Activated naive CD8-positive, alpha-beta T cell (primary cell): ENCODE measurements around the gene NBPF3.
"Not testable (repeated sequence)": the region's sequence is repeated elsewhere in the genome, so short reads cannot be mapped to it uniquely, and the experiment has no call there.

ENCODE experiments used
- H3K27ac Mint-ChIP-seq: one replicate; pipeline ENCODE4 v1.8.0; 2021; ENCODE audit warnings: mixed read lengths
- H3K27me3 Mint-ChIP-seq: one replicate; pipeline ENCODE4 v1.8.0; 2021; ENCODE audit warnings: mixed read lengths
- H3K36me3 Mint-ChIP-seq: one replicate; pipeline ENCODE4 v1.8.0; 2021; ENCODE audit warnings: mixed read lengths
- H3K4me1 Mint-ChIP-seq: one replicate; pipeline ENCODE4 v1.8.0; 2021; ENCODE audit warnings: low read depth, mixed read lengths
- H3K4me3 Mint-ChIP-seq: one replicate; pipeline ENCODE4 v1.8.0; 2021; ENCODE audit warnings: mild to moderate bottlenecking, mixed read lengths
- H3K9me3 Mint-ChIP-seq: one replicate; pipeline ENCODE4 v1.8.0; 2021; ENCODE audit warnings: low read depth, mixed read lengths

The NBPF3 gene

DNA sequence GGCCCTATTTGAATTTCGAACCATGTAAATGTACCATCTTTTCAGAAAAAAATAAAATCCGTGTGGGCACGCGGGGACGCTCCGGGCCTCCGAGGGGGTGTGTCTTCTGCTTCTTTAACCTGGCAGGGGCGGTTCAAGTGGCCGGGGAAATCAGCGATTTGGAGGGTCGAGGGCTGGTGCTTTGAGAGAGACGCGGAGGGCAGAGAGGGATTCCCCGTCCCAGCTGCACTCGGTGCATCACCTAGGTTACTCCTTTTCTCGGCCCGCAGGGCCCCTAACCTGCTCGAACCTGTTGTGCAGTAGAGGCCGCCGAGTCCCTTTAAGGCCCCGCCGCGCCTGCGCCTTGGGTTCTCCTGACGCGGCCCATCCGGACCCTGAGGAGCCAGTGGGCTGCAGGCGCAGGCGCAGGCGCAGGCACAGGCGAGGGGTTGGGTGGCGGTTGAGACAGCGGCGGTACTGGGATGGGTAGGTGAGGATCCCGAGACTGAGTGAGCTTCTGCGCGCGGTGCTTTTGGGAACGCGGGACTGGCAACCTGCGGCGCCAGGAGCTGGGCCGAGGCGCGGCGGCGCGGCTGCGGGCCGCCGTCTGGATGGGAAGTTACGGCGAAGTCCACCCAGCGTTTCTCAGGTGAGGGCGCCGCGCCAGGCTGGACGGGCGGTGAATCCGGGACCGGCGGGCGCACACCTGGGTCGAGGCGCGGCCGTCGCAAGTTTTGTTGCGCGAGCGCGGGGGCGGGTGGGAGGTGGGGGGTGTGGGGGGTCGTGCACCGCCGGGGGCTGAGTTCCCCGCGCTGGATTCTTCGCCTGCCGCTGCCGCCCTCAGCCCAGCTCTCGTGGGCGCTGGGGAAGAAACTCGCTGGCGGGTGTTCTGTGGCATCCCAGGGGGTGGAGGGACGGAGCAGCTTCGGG, at the start of gene NBPF3:
TSS of gene NBPF3 (plus strand) at position 417 of the 909 bp plus-strand sequence. CDS start 4,950 bp downstream, outside the sequence.
- H3K4me1 Mint-ChIP-seq, result peaks cover 19% of the 10 kb centered on the region
- no peaks in the 10 kb centered on the region for H3K9me3 Mint-ChIP-seq
- H3K27ac Mint-ChIP-seq, result peak within 1 kb of the TSS; percentile 85
- H3K27me3 Mint-ChIP-seq, result no peaks in the 10 kb centered on the region
- peak within 1 kb of the TSS; percentile 92 for H3K4me3 Mint-ChIP-seq
- peaks cover 2% of the 10 kb centered on the region for H3K36me3 Mint-ChIP-seq

DNA sequence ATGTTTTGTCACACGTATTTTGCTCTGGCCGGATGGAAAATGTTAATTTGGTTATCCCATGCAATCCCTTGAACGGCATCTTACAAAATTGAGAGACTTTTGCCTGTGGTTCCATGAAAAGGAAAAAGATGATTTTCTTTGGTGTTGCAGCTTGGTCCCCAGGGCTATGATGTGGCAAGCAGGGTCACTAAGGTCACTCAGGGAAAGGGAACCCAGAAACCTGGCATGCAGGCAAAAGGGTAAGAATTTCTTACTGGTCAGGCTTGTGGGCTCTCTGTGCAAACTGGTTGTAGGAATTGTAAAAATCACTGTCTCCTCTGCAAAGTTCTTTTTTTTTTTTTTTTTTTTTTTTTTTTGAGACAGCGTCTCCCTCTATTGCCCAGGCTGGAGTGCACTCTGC, 48.4 kb upstream of the NBPF3 start:
- Mint-ChIP-seq H3K4me3 (no peak overlapping the region), H3K36me3 (no peaks in the 10 kb centered on the region), H3K27ac (no peak overlapping the region), H3K4me1 (no peaks in the 10 kb centered on the region), H3K27me3 (no peaks in the 10 kb centered on the region), H3K9me3 (no peaks in the 10 kb centered on the region)

DNA sequence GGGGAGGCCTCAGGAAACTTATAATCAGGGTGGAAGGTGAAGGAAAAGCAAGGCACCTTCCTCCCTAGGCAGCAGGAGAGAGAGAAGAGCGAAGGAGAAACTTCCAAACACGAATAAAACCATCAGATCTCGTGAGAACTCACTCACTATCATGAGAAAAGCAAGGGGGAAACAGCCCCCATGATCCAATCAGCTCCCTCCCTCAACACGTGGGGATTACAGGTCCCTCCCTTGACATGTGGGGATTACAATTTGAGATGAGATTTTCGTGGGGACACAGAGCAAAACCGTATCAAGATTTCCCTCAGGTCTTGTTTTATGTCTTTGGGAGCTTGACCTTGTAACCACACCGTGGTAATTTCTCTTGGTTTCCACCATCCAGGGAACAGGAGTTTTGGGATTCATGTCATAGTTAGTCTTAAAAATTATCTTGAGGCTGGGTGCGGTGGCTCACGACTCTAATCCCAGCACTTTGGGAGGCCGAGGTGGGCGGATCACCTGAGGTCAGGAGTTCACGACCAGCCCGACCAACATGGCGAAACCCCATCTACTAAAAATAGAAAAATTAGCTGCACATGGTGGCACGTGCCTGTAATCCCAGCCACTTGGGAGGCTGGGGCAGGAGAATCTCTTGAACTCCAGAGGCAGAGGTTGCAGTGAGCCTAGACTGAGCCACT, 47.2 kb upstream of the NBPF3 start:
- no peaks in the 10 kb centered on the region for H3K27me3 Mint-ChIP-seq
- H3K4me1 Mint-ChIP-seq, result peaks cover 1% of the 10 kb centered on the region
- H3K36me3 Mint-ChIP-seq, result no peaks in the 10 kb centered on the region
- H3K27ac Mint-ChIP-seq, result no peak overlapping the region
- H3K9me3 Mint-ChIP-seq, result no peaks in the 10 kb centered on the region
- no peak overlapping the region for H3K4me3 Mint-ChIP-seq

DNA sequence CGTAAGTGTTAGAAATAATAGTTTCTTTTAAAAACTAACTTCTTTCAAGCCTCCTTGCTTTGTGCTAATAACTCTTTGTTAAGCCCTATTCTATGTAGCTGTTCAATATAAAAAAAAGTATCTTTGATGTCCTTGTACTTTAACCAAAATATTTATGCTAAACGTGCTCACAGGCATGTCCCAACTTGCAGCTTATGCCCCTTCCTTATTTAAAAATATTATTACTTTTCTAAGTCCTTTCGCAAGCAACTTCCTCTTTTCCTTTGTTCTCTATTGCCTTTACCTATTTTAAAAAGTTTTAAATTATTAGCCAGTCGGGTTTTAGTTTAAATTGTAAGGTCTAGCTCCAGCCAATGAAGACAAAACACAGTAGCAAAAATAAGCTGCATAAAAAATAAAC, 43.4 kb upstream of the NBPF3 start:
- Mint-ChIP-seq H3K27ac (no peak overlapping the region), H3K9me3 (no peaks in the 10 kb centered on the region), H3K27me3 (peaks cover 2% of the 10 kb centered on the region), H3K36me3 (no peaks in the 10 kb centered on the region), H3K4me1 (peaks cover 6% of the 10 kb centered on the region), H3K4me3 (no peak overlapping the region)

DNA sequence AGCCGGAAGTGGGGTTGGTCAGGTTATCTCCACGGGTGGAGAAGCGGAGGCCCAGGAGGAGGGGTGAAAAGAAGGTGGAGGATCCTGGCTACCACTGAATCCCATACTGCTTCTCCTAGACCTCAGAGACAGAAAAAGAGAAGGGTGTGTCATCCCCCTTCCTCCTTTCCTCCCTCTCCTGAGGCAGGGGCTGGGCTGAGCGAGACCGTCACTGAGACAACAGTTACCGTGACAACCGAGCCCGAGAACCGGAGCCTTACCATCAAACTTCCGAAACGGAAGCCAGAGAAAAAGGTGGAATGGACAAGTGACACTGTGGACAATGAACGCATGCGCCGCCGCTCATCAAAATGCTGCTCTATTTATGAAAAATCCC, 42.1 kb upstream of the NBPF3 start:
- H3K27me3 Mint-ChIP-seq, result peaks cover 2% of the 10 kb centered on the region
- H3K36me3 Mint-ChIP-seq, result no peaks in the 10 kb centered on the region
- no peak overlapping the region for H3K27ac Mint-ChIP-seq

DNA sequence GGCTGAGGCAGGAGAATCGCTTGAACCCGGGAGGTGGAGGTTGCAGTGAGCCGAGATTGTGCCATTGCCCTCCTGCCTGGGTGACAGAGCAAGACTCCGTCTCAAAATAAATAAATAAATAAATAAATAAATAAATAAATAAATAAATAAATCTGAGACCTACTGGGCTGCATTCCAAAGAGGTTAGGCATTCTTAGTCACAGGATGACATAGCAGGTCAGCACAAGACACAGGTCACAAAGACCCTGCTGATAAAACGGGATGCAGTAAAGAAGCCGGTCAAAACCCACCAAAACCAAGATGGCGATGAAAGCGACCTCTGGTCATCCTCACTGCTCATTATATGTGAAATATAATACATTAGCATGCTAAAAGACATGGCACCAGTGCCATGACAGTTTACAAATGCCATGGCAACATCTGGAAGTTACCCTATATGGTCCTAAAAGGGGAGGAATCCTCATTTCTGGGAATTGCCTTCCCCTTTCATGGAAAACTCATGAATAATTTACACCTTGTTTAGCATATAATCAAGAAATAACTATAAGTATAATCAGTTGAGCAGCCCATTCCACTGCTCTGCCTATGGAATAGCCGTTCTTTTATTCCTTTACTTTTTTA, 38.1 kb upstream of the NBPF3 start:
- H3K36me3 Mint-ChIP-seq, H3K4me1 Mint-ChIP-seq, H3K4me3 Mint-ChIP-seq, H3K27ac Mint-ChIP-seq, H3K9me3 Mint-ChIP-seq, H3K27me3 Mint-ChIP-seq: not testable (repeated sequence)

More for the DNA sequence above, 42.1 kb upstream of the NBPF3 start:
- H3K4me1 Mint-ChIP-seq, result peaks cover 6% of the 10 kb centered on the region
- peak overlapping the region; percentile 79 for H3K4me3 Mint-ChIP-seq
- no peaks in the 10 kb centered on the region for H3K9me3 Mint-ChIP-seq

GRCh38 chr1:21406659-21407058, 33.3 kb upstream of the NBPF3 start:
- H3K27me3 Mint-ChIP-seq, result no peaks in the 10 kb centered on the region
- no peaks in the 10 kb centered on the region for H3K4me1 Mint-ChIP-seq
- no peak overlapping the region for H3K4me3 Mint-ChIP-seq

DNA sequence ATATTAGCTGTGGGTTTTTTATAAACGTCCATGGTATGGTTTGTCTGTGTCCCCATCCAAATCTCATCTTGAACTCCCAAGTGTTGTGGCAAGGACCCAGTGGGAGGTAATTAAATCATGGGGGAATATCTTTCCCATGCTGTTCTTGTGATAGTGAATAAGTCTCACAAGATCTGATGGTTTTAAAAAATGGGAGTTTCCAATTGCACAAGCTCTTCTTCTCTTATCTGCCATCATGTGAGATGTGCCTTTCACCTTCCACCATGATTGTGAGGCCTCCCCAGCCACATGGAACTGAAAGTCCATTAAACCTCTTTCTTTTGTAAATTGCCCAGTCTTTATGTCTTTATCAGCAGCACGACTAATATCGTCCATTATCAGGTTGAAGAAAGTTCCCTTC, 30.0 kb upstream of the NBPF3 start:
- not testable (repeated sequence) for H3K4me3 Mint-ChIP-seq, H3K27ac Mint-ChIP-seq, H3K9me3 Mint-ChIP-seq, H3K4me1 Mint-ChIP-seq, H3K36me3 Mint-ChIP-seq, H3K27me3 Mint-ChIP-seq

More at GRCh38 chr1:21406659-21407058, 33.3 kb upstream of the NBPF3 start:
- no peaks in the 10 kb centered on the region for H3K9me3 Mint-ChIP-seq
- H3K36me3 Mint-ChIP-seq, result no peaks in the 10 kb centered on the region
- no peak overlapping the region for H3K27ac Mint-ChIP-seq

DNA sequence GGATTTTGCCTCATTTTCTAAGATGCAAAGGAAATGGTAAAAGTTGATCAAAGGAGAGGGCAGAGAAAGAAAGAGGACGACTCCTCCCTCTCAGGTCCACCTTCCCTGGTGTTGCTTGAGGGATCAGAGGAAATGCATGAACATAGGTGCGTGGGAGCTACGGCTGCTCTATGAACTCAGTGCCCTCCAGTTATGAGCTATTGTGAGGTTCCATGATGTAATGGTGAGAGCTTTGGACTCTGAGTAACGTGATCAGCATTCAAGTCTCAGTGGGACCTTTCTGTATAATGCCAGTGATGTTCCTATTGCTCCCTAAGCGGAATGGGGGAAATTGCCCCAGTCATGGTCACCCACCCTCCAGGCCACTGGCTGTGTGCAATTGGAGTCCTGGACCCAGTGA, 25.9 kb upstream of the NBPF3 start:
- Mint-ChIP-seq H3K27ac (no peak overlapping the region), H3K4me3 (no peak overlapping the region), H3K9me3 (no peaks in the 10 kb centered on the region), H3K4me1 (no peaks in the 10 kb centered on the region), H3K27me3 (no peaks in the 10 kb centered on the region), H3K36me3 (no peaks in the 10 kb centered on the region)

- H3K9me3 Mint-ChIP-seq, H3K27me3 Mint-ChIP-seq, H3K4me1 Mint-ChIP-seq, H3K27ac Mint-ChIP-seq, H3K36me3 Mint-ChIP-seq, H3K4me3 Mint-ChIP-seq: not testable (repeated sequence)
Measured at GRCh38 chr1:21420378-21420777, 19.6 kb upstream of the NBPF3 start.

- H3K27ac Mint-ChIP-seq, H3K27me3 Mint-ChIP-seq, H3K4me1 Mint-ChIP-seq, H3K9me3 Mint-ChIP-seq, H3K36me3 Mint-ChIP-seq, H3K4me3 Mint-ChIP-seq: not testable (repeated sequence)
Measured at GRCh38 chr1:21421307-21421706, 18.6 kb upstream of the NBPF3 start.

- H3K9me3 Mint-ChIP-seq, H3K36me3 Mint-ChIP-seq, H3K4me1 Mint-ChIP-seq, H3K27ac Mint-ChIP-seq, H3K27me3 Mint-ChIP-seq: not testable (repeated sequence)
- H3K4me3 Mint-ChIP-seq, result peak overlapping the region; percentile 54
Measured at GRCh38 chr1:21427798-21428480, 12.0 kb upstream of the NBPF3 start.

DNA sequence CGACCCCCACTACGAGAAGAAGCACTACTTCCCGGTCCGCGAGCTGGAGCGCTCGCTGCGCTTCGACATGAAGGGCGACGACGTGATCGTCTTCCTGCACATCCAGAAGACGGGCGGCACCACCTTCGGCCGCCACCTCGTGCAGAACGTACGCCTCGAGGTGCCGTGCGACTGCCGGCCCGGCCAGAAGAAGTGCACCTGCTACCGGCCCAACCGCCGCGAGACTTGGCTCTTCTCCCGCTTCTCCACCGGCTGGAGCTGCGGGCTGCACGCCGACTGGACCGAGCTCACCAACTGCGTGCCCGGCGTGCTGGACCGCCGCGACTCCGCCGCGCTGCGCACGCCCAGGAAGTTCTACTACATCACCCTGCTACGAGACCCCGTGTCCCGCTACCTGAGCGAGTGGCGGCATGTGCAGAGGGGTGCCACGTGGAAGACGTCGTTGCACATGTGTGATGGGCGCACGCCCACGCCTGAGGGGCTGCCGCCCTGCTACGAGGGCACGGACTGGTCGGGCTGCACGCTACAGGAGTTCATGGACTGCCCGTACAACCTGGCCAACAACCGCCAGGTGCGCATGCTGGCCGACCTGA, 11.4 kb upstream of the NBPF3 start:
- not testable (repeated sequence) for H3K27ac Mint-ChIP-seq, H3K27me3 Mint-ChIP-seq, H3K9me3 Mint-ChIP-seq, H3K36me3 Mint-ChIP-seq, H3K4me3 Mint-ChIP-seq, H3K4me1 Mint-ChIP-seq

DNA sequence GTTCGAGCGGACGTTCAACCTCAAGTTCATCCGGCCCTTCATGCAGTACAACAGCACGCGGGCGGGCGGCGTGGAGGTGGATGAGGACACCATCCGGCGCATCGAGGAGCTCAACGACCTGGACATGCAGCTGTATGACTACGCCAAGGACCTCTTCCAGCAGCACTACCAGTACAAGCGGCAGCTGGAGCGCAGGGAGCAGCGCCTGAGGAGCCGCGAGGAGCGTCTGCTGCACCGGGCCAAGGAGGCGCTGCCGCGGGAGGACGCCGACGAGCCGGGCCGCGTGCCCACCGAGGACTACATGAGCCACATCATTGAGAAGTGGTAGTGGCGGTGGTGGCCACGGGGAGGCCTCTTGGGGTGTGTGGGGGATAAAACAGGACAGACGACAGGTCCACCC, 10.7 kb upstream of the NBPF3 start:
- H3K4me3 Mint-ChIP-seq, H3K27ac Mint-ChIP-seq: not testable (repeated sequence)

DNA sequence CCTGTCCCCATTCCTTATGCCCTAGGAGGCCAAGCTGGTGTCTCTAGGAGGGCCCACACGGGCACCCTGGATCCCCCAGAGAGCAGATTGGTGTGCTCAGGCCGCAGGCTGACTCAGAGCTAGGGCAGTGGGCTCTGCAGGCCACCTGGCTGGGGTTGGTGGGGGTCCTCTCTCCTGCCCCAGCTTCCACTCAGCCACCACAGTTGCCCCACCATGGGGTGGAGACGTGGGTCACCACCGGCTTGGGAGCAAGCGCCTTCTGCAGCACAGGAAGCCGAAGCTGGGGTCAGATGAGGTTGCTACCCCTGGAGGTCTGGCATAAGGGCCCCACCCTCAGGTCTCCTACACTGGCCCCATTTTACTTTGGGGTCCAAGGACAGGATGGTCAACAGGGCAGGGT, 9.1 kb upstream of the NBPF3 start:
- H3K9me3 Mint-ChIP-seq, H3K4me1 Mint-ChIP-seq, H3K4me3 Mint-ChIP-seq, H3K27ac Mint-ChIP-seq, H3K36me3 Mint-ChIP-seq, H3K27me3 Mint-ChIP-seq: not testable (repeated sequence)

More for the DNA sequence above, 10.7 kb upstream of the NBPF3 start:
- H3K9me3 Mint-ChIP-seq, H3K27me3 Mint-ChIP-seq, H3K36me3 Mint-ChIP-seq, H3K4me1 Mint-ChIP-seq: not testable (repeated sequence)
